IPS-20b (cell line): ENCODE data around the gene SMPD1.

Experiments
- H3K27ac ChIP-seq: one replicate; pipeline ENCODE4 v1.5.1; 2013; ENCODE audit warnings: low read length
- H3K27me3 ChIP-seq: 2 replicates; pipeline ENCODE4 v1.6.1; 2013; ENCODE audit warnings: mild to moderate bottlenecking, low read length, inconsistent platforms; ENCODE audit not compliant: insufficient read depth
- H3K36me3 ChIP-seq: 2 replicates; pipeline ENCODE4 v1.6.1; 2013; ENCODE audit warnings: low read depth, mild to moderate bottlenecking, inconsistent platforms, low read length, moderate library complexity; ENCODE audit not compliant: insufficient read depth
- H3K4me1 ChIP-seq: 2 replicates; pipeline ENCODE4 v1.6.1; 2013; ENCODE audit warnings: mild to moderate bottlenecking, control low read depth, inconsistent platforms, low read length, moderate library complexity; ENCODE audit not compliant: insufficient read depth
- H3K4me3 ChIP-seq: 2 replicates; pipeline ENCODE4 v1.5.1; 2013; ENCODE audit warnings: mild to moderate bottlenecking, low read length, inconsistent platforms
- H3K9ac ChIP-seq: 2 replicates; pipeline ENCODE4 v1.6.1; 2013; ENCODE audit warnings: low read depth, mild to moderate bottlenecking, inconsistent platforms, low read length, moderate library complexity
- H3K9me3 ChIP-seq: 2 replicates; pipeline ENCODE4 v1.6.1; 2013; ENCODE audit warnings: mild to moderate bottlenecking, low read depth, low read length, inconsistent platforms; ENCODE audit not compliant: insufficient read depth

SMPD1 gene

DNA sequence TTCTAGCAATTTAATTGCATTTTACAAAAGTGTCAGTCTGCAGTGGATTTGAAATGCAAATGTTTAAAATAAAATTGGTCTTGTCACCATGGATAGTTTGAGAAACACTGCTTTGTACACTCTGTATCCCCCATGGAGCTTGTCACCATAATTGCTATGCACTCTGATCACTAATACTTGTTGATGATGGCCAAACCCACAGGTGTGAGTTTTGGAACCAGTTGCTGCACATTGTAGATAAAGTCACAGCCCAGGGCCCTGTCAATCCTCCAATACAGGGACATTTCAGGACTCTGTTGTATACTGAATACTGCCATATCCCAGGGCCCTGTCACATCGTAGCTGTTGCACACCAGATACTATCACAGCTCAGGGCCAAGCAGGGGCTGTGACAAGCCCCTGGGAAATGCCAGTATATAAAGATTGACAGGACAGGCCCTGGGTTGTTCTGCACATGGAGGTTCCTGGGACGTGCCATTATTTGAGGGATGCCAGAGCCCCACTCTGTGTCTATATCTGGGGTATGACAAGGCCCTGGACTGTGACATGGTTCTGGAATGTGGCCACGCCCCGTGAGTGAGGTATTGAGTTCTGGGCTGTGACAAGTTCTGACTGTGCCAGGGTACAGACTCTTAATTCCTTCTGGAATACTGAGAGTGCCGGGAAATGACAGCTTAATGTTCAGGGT, 27.9 kb upstream of the SMPD1 start:
- no peaks in the 10 kb centered on the region for H3K27me3 ChIP-seq
- no peak overlapping the region for H3K9ac ChIP-seq
- H3K9me3 ChIP-seq = no peaks in the 10 kb centered on the region
- H3K4me3 ChIP-seq = no peak overlapping the region
- H3K36me3 ChIP-seq = no peaks in the 10 kb centered on the region
- H3K4me1 ChIP-seq = no peaks in the 10 kb centered on the region; the same call in 1 of the 2 replicates
- H3K27ac ChIP-seq = no peak overlapping the region

DNA sequence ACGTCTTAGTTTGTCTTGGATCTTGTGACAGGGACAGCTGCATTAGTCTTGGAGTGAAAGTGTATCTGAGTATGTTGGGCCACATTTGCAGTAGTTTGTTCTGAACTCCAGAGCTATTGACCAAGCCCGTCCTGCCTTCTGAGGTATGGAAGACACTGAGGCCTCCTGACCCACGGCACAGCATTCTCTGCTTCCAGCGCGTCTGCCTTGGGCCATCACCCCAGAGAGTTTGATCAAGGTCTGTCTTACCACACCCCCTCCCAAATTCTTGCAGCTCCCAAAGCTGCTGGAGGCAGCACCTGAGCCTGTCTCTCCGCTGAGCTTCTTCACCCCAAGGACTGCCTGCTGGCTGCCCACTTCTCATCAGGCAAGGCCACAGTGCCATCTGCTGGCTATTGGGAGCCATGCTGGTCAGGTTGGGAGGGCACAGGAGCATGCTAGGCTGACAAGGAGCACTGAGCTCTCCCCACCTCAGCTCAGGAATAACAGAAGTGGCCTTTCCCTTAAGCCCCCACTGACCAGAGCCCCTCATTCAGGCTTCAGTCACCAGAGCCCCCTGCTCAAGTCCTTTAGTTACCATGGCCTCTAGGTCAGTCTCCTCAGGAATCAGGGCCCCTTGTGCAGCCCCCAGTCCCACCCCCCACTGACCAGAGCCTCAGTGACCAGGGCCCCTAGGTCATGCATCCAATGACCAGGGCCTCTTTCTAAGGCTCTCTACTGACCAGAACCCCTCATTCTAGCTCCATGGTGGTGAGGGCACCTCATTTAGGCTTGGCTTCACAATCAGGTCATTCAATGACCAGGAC, 27.2 kb upstream of the SMPD1 start:
- no peak overlapping the region for H3K27ac ChIP-seq
- H3K9ac ChIP-seq = no peak overlapping the region
- no peaks in the 10 kb centered on the region for H3K36me3 ChIP-seq
- no peak overlapping the region for H3K4me3 ChIP-seq
- no peaks in the 10 kb centered on the region; the same call in 1 of the 2 replicates for H3K4me1 ChIP-seq
- no peaks in the 10 kb centered on the region for H3K27me3 ChIP-seq
- no peaks in the 10 kb centered on the region for H3K9me3 ChIP-seq

DNA sequence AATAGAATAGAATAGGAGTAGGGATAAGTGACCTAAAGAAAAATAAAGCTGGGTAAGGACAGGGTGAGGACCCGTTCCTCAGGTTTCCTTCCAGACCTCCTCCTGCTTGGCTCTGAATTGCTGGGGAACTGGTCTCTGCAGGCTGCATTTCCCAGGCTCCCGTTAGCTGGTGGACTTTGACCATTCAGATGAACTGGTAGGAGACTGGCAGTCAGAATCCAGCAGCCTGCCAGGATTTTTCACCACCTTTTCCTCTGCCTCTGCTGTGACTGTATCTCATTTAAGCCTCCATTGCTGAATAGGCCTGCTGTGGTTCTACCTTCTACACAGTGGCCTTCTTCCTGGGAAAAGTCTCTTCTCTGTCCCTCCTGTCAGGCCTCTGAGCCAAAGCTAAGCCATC, 24.6 kb upstream of the SMPD1 start:
- Histone ChIP-seq H3K27ac (no peak overlapping the region), H3K9ac (no peak overlapping the region)

DNA sequence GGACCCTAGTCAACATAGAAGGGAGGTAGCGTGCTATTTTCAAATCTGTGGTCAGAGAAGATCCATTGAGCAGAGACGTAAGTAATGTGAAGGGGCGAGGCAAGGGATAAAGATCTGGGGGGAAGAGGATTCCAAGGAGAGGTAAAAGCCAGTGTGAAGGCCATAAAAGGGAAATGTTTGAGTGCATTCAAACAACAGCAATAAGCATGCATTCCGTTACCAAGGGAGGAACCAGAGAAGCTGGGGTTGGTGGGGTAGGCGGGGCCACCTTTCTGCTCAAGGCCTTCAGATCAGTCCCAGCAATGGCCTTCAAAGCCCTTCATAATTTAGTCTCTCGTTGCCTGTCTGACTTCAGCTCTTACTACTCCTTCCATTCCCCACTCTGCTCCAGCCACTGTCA, 18.4 kb upstream of the SMPD1 start:
- no peaks in the 10 kb centered on the region for H3K27me3 ChIP-seq
- H3K9ac ChIP-seq = no peak overlapping the region
- H3K36me3 ChIP-seq = no peaks in the 10 kb centered on the region
- no peaks in the 10 kb centered on the region for H3K4me1 ChIP-seq
- H3K9me3 ChIP-seq = no peaks in the 10 kb centered on the region
- H3K27ac ChIP-seq = no peak overlapping the region
- no peak overlapping the region for H3K4me3 ChIP-seq

More for the DNA sequence above, 24.6 kb upstream of the SMPD1 start:
- H3K4me3 ChIP-seq = no peak overlapping the region
- H3K27me3 ChIP-seq = no peaks in the 10 kb centered on the region
- no peaks in the 10 kb centered on the region for H3K36me3 ChIP-seq
- H3K4me1 ChIP-seq = no peaks in the 10 kb centered on the region; the same call in 1 of the 2 replicates
- no peaks in the 10 kb centered on the region for H3K9me3 ChIP-seq

DNA sequence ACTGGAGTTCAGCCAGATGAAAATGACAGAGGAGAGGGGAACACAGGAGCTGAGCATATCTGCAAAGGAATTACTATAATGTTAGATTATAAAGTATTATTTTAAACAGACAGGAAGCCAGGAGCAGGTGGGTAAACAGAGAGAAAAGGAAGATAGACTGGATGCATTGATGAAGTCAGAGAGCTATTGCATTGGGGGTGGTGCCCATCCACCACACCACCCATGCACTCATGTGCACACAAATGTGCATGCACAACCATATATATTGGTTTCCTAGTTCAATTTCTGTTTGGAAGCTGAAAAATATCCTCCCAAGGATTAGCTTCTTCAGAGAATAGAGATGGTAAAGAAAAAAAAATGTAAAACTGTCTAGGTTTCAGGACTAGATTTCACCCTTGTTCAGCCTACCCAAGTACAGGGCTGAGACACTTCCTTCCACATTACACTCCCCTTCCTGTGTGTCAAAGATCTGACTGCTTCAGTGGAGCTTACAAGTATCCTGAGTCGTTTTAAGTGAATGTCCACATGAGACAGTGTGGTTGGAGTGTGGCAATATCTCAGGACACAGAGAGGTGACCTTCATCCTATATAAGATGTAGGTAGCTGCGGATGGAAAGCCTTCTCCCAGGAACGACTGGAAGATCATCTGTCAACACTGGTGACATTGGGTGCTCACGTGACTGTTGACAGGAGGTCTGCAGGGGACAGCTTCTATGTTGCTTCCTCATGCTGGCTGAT, 12.2 kb upstream of the SMPD1 start:
- no peaks in the 10 kb centered on the region for H3K36me3 ChIP-seq
- H3K27me3 ChIP-seq = no peaks in the 10 kb centered on the region
- no peak overlapping the region for H3K9ac ChIP-seq
- no peak overlapping the region for H3K4me3 ChIP-seq
- no peak overlapping the region for H3K27ac ChIP-seq
- no peaks in the 10 kb centered on the region for H3K9me3 ChIP-seq
- H3K4me1 ChIP-seq = peaks cover 8% of the 10 kb centered on the region

DNA sequence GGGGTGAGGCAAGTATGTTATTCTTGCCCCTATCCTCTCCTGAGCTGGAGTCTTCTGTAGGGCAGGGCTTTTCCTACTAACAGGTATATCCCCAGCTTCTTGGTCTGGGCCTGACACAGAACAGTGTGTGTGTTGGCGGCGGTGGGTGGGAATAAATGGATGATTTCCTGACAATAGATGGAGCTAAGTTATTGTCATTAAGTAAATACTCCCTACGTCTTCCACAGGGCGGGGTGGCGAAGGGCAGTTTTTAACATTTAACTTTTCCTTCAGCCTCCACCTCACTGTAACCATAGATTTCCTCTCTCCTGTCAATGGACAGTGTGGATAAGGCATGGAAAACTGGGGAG, 11.7 kb upstream of the SMPD1 start:
- H3K4me3 ChIP-seq = no peak overlapping the region
- no peak overlapping the region for H3K9ac ChIP-seq
- no peak overlapping the region for H3K27ac ChIP-seq
- no peaks in the 10 kb centered on the region for H3K36me3 ChIP-seq
- no peaks in the 10 kb centered on the region for H3K27me3 ChIP-seq
- H3K9me3 ChIP-seq = no peaks in the 10 kb centered on the region
- peaks cover 8% of the 10 kb centered on the region for H3K4me1 ChIP-seq

DNA sequence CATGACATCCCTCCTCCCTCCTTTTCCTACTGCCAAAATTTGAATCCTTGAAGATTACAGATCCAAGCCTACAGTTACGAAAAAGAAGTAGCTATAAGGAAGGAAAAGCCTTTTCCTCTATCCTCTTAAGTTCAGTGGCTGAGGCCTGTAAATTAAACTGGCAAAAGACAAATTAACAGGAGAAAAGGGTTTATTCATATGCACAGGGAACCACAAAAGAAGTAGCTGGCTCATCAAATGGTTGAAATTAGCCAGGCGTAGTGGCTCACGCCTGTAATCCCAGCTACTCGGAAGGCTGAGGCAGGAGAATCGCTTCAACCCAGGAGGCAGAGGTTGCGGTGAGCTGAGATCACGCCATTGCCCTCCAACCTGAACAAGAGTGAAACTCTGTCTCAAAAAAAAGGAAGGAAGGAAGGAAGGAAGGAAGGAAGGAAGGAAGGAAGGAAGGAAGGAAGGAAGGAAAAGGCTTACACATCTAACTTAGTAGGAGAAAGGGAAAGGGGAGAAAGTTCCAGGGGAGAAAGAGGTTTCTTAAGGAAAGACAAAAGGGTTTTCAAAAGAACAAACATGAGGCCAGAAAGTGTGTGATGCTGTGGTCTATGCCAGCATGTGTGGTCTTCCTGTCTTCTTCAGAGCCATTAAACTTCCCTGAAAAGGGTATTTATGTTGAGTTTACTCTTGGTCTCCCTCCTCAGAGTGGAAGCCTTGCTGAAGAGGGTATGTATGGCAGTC, 5.1 kb upstream of the SMPD1 start:
- Histone ChIP-seq H3K9ac (peak overlapping the region; percentile 1; the same call in 1 of the 2 replicates), H3K27me3 (no peaks in the 10 kb centered on the region), H3K36me3 (no peaks in the 10 kb centered on the region), H3K4me3 (peak overlapping the region; percentile 10; the same call in 1 of the 2 replicates), H3K9me3 (no peaks in the 10 kb centered on the region), H3K27ac (no peak overlapping the region), H3K4me1 (peaks cover 15% of the 10 kb centered on the region)

DNA sequence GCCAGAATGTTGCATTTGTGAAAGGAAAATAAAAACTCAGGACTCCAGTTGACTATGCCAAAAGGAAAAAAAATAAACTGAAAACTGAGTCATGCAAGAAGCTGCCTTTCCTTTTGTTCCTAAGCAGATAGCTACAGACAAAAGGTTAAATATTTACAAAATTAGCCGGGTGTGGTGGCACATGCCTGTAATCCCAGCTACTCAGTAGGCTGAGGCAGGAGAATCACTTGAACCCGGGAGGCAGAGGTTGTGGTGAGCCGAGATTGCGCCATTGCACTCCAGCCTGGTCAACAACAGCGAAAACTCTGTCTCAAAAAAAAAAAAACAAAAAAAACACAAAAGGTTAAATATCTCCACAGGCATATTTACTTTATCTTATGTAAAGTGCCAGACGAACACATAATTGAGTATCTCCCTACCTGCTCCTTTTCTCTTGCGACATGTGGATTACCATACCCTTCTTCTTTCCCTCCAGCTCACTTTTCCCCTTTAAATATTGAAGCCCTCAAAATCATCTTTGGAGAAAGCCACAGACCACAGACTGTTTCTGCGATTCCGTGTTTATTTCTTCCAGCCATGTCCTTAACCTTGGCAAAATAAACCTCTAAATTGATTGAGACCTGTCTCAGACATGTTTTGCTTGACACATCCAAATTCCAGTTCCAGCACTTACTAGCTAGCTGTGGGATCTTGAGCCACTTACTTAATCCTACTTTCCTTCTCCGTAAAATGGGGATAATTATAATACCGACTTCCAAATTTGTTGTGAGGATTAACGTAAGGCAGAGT, 2.3 kb upstream of the SMPD1 start:
- Histone ChIP-seq H3K27ac (no peak overlapping the region), H3K9me3 (no peaks in the 10 kb centered on the region), H3K4me1 (peaks cover 7% of the 10 kb centered on the region; the same call in 1 of the 2 replicates), H3K36me3 (no peaks in the 10 kb centered on the region), H3K27me3 (peaks cover 7% of the 10 kb centered on the region), H3K9ac (no peak overlapping the region), H3K4me3 (no peak overlapping the region)

DNA sequence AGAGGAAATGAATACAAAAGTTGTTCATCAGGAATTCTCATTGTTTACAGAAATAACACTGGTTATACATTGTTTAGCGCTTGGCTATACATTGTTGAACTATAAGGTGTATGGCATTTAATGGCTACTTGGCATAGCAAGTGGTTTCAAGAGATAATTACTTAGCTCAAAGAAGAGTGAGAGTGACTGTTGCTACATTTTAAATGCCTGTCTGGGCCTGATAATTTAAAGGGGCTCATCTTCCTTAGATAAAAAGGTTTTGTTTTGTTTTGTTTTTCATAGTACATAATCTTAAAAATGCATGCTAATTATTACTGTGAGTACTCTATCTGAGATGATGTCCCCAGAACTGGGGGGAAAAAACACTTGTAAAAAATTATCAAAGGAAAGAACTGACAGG, 1.5 kb upstream of the SMPD1 start:
- Histone ChIP-seq H3K27ac (no peak overlapping the region), H3K4me3 (no peak overlapping the region), H3K4me1 (peaks cover 7% of the 10 kb centered on the region; the same call in 1 of the 2 replicates), H3K9ac (no peak overlapping the region), H3K9me3 (no peaks in the 10 kb centered on the region), H3K27me3 (peaks cover 7% of the 10 kb centered on the region), H3K36me3 (no peaks in the 10 kb centered on the region)

DNA sequence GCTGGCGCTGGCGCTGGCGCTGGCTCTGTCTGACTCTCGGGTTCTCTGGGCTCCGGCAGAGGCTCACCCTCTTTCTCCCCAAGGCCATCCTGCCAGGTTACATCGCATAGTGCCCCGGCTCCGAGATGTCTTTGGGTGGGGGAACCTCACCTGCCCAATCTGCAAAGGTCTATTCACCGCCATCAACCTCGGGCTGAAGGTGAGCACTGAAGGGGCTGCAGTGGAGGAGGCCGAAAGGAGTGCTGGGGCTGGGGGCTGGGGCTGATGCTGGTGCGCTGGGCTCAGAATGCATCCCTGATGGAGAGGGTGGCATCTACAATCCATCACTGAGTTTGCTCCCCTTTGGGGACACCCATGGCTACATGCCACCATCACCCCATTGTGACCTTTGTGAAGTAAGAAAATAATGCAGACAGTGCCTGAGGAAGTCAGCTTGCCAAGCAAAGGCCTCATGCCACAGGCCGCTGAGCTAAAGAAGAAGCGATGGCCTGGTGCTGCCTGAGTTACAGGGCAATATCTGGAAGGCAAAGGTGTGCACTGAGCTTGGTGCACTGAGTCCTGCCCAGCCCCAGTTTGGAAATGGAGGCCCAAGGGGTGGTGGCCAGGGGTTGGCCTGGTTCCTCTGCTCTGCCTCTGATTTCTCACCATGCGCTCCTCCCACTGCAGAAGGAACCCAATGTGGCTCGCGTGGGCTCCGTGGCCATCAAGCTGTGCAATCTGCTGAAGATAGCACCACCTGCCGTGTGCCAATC, 620 bp downstream of the SMPD1 start:
- Histone ChIP-seq H3K36me3 (no peaks in the 10 kb centered on the region), H3K9ac (no peak overlapping the region), H3K27ac (no peak overlapping the region), H3K27me3 (peaks cover 7% of the 10 kb centered on the region), H3K4me1 (peaks cover under 1% of the 10 kb centered on the region; the same call in 1 of the 2 replicates), H3K9me3 (no peaks in the 10 kb centered on the region), H3K4me3 (peak overlapping the region; percentile 86)
